ENCODE measurements around the gene CPLX1. TPM values are rescaled to one million over a fixed set of nuclear protein-coding genes. Genes with fewer than 3 reads are reported as not detected.
"Not testable (repeated sequence)": the region's sequence is repeated elsewhere in the genome, so short reads cannot be mapped to it uniquely, and the experiment has no call there.

Gene CPLX1
- total and polyA plus RNA-seq, 12 donors, result 1.5 to 10.8 (median 2.3) TPM

- Histone ChIP-seq H3K9me3 (no peaks in the 10 kb centered on the region), H3K27ac (no peak overlapping the region), H3K4me3 (no peak overlapping the region), H3K4me1 (peaks cover 0 to 10% (median 0%) of the 10 kb centered on the region in 9 donors), H3K36me3 (peaks cover 0 to 78% (median 21%) of the 10 kb centered on the region in 9 donors), H3K27me3 (no peaks in the 10 kb centered on the region)
- intact Hi-C loops (cut with DNase I), result no loop called here
- no peak for TF ChIP-seq CTCF (IDR thresholded peaks at IDR 0.05)
- DNase-seq (no peak), ATAC-seq (no peak)
- 91 to 96% methylated on average over 21 of the region's 21 CpGs for WGBS, 2 donors
These were observed 65.3 kb downstream of the CPLX1 start for GRCh38 chr4:760616-761015.

- intact Hi-C loops (cut with DNase I); ATAC-seq; H3K4me1 ChIP-seq; H3K4me3 ChIP-seq; DNase-seq; H3K27ac ChIP-seq; H3K9me3 ChIP-seq; H3K27me3 ChIP-seq: not testable (repeated sequence)
- 68 to 76% methylated on average over 13 to 18 of the region's 24 CpGs for WGBS, 2 donors
- H3K36me3 ChIP-seq, result peaks cover 0 to 78% (median 29%) of the 10 kb centered on the region in 9 donors
These were observed 66.1 kb downstream of the CPLX1 start for GRCh38 chr4:759810-760209.

GRCh38 chr4:757111-757510 lies 68.8 kb downstream of the CPLX1 start:
- H3K36me3 ChIP-seq, result peaks cover 0 to 79% (median 23%) of the 10 kb centered on the region in 9 donors
- intact Hi-C loops (cut with DNase I), result no loop called here
- DNase-seq (no peak), ATAC-seq (no peak)
- no peaks in the 10 kb centered on the region for H3K27me3 ChIP-seq
- H3K4me1 ChIP-seq, result peaks cover 0 to 2% (median 0%) of the 10 kb centered on the region in 9 donors
- H3K27ac ChIP-seq, result no peak overlapping the region
- TF ChIP-seq CTCF (IDR thresholded peaks at IDR 0.05), result no peak
- WGBS, 2 donors, result 94 to 95% methylated on average over 20 of the region's 20 CpGs
- no peak overlapping the region for H3K4me3 ChIP-seq
- H3K9me3 ChIP-seq, result no peaks in the 10 kb centered on the region

GRCh38 chr4:754221-755120 lies 71.5 kb downstream of the CPLX1 start:
- Histone ChIP-seq H3K9me3 (no peaks in the 10 kb centered on the region), H3K36me3 (peaks cover 0 to 77% (median 10%) of the 10 kb centered on the region in 9 donors), H3K27ac (no peak overlapping the region), H3K27me3 (no peaks in the 10 kb centered on the region), H3K4me3 (no peak overlapping the region), H3K4me1 (peaks cover 0 to 26% (median 12%) of the 10 kb centered on the region in 9 donors)
- peak in 5 of 8 donors; percentile 6 to 29 (median 7) for ATAC-seq
- no peak for DNase-seq
- TF ChIP-seq CTCF (IDR thresholded peaks at IDR 0.05), result no peak
- WGBS, 2 donors, result 95% methylated on average over 32 of the region's 32 CpGs
- intact Hi-C loops (cut with DNase I), result no loop called here

GRCh38 chr4:753186-753585 lies 72.7 kb downstream of the CPLX1 start:
- Histone ChIP-seq H3K36me3 (peaks cover 0 to 90% (median 10%) of the 10 kb centered on the region in 9 donors), H3K4me1 (peaks cover 0 to 27% (median 12%) of the 10 kb centered on the region in 9 donors)
- ATAC-seq; H3K4me3 ChIP-seq; H3K27ac ChIP-seq; intact Hi-C loops (cut with DNase I); H3K9me3 ChIP-seq; H3K27me3 ChIP-seq: not testable (repeated sequence)
- peak in 1 of 2 donors; percentile 3 for DNase-seq
- 97 to 98% methylated on average over 13 of the region's 13 CpGs for WGBS, 2 donors

Measured in heart right ventricle (tissue), 16 donors.